ENCODE measurements around the gene SCD5.
"Not testable (repeated sequence)": the region's sequence is repeated elsewhere in the genome, so short reads cannot be mapped to it uniquely, and the experiment has no call there.

SCD5 gene

GRCh38 chr4:82798168-82799005 lies at the start of gene SCD5:
Gene SCD5 (minus strand): TSS chr4:82798796. CDS start chr4:82798537, 259 bp downstream.
- DNase-seq = peak; percentile 82

- DNase-seq = peak; percentile 9
Observed at GRCh38 chr4:82842593-82842992, 44.0 kb upstream of the SCD5 start.

- no peak for DNase-seq
Observed at GRCh38 chr4:82839624-82840023, 41.0 kb upstream of the SCD5 start.

GRCh38 chr4:82833696-82834313 lies 35.2 kb upstream of the SCD5 start:
- peak; percentile 86 for DNase-seq

- not testable (repeated sequence) for DNase-seq
Observed at GRCh38 chr4:82833060-82833459, 34.5 kb upstream of the SCD5 start.

GRCh38 chr4:82825425-82825824 lies 26.8 kb upstream of the SCD5 start:
- no peak for DNase-seq

GRCh38 chr4:82823062-82823461 lies 24.5 kb upstream of the SCD5 start:
- DNase-seq = peak; percentile 44

- no peak for DNase-seq
Observed at GRCh38 chr4:82820689-82821088, 22.1 kb upstream of the SCD5 start.

- DNase-seq = no peak
Observed at GRCh38 chr4:82818664-82819662, 20.4 kb upstream of the SCD5 start.

- not testable (repeated sequence) for DNase-seq
Observed at GRCh38 chr4:82816874-82817273, 18.3 kb upstream of the SCD5 start.

GRCh38 chr4:82814034-82814433 lies 15.4 kb upstream of the SCD5 start:
- DNase-seq = no peak

GRCh38 chr4:82811838-82812341 lies 13.3 kb upstream of the SCD5 start:
- DNase-seq = no peak

GRCh38 chr4:82811392-82811791 lies 12.8 kb upstream of the SCD5 start:
- DNase-seq = no peak

GRCh38 chr4:82810176-82810575 lies 11.6 kb upstream of the SCD5 start:
- DNase-seq = no peak

GRCh38 chr4:82809619-82810018 lies 11.0 kb upstream of the SCD5 start:
- DNase-seq = no peak

GRCh38 chr4:82803746-82804145 lies 5.2 kb upstream of the SCD5 start:
- no peak for DNase-seq

GRCh38 chr4:82802911-82803310 lies 4.3 kb upstream of the SCD5 start:
- no peak for DNase-seq

- no peak for DNase-seq
Observed at GRCh38 chr4:82801910-82802521, 3.4 kb upstream of the SCD5 start.

- no peak for DNase-seq
Observed at GRCh38 chr4:82799006-82799881, 648 bp upstream of the SCD5 start.

GRCh38 chr4:82797405-82798111 lies 1.0 kb downstream of the SCD5 start:
- DNase-seq = no peak

GRCh38 chr4:82797040-82797404 lies 1.6 kb downstream of the SCD5 start:
- no peak for DNase-seq
